Lower lobe of right lung (tissue), 2 donors: ENCODE measurements around the gene CUBN. TPM values are rescaled to one million over a fixed set of nuclear protein-coding genes. Genes with fewer than 3 reads are reported as not detected.

Experiments used
- ATAC-seq, 2 donors: fragments of 200-7000 bp; cut with Tn5 transposase; one replicate each; pipeline ENCODE4 v1.9.1; 2020 to 2022; ENCODE audit warnings: mild to moderate bottlenecking in 2 of 2, moderate library complexity in 2 of 2
- DNase-seq: peaks from one replicate; pipeline ENCODE4 v3.0.0-alpha.2; 2020
- H3K27ac ChIP-seq: fragments of 200-600 bp; one replicate; pipeline ENCODE4 v1.8.0; 2022
- H3K27me3 ChIP-seq: fragments of 200-600 bp; one replicate; pipeline ENCODE4 v1.8.0; 2022; ENCODE audit warnings: low read depth
- H3K36me3 ChIP-seq: fragments of 200-600 bp; one replicate; pipeline ENCODE4 v1.8.0; 2022; ENCODE audit warnings: mild to moderate bottlenecking
- H3K4me1 ChIP-seq: fragments of 200-600 bp; one replicate; pipeline ENCODE4 v1.8.0; 2022
- H3K4me3 ChIP-seq: fragments of 200-600 bp; one replicate; pipeline ENCODE4 v1.8.0; 2022; ENCODE audit warnings: mild to moderate bottlenecking
- H3K9me3 ChIP-seq: fragments of 200-600 bp; one replicate; pipeline ENCODE4 v1.8.0; 2022
- CTCF ChIP-seq: fragments of 200-600 bp; IDR thresholded peaks from one replicate; pipeline ENCODE4 v1.8.0; 2022; ENCODE audit warnings: antibody characterized with exemption, mild to moderate bottlenecking
- intact Hi-C: fragments of 100-400 bp; cut with DNase I; formaldehyde crosslinking; loops from one replicate; pipeline ENCODE4 v1.11.0; 2022
- total RNA-seq: library from RNA; stranded (reverse); fragmentation: NEBNext Ultra II Directional; extraction: Animal tissue kit (Norgen Biotek cat#: 25700); gene quantifications from one replicate; pipeline ENCODE4 v1.2.1, GENCODE V29; 2021
- donor health status: DM: no; HTN: yes; CAD: no; lungs with severe emphysema.

The CUBN gene
- total RNA-seq, 1 donor from 2014 or later, result 2.2 TPM

- Histone ChIP-seq H3K9me3 (no peaks in the 10 kb centered on the region), H3K4me1 (no peaks in the 10 kb centered on the region), H3K27ac (no peak overlapping the region), H3K4me3 (no peak overlapping the region), H3K36me3 (no peaks in the 10 kb centered on the region), H3K27me3 (no peaks in the 10 kb centered on the region)
- intact Hi-C loops, result no loop called here
- DNase-seq (no peak), ATAC-seq (no peak)
- no peak for TF ChIP-seq CTCF
These were observed 213.1 kb downstream of the CUBN start for GRCh38 chr10:16916496-16916895.

- Histone ChIP-seq H3K27me3 (no peaks in the 10 kb centered on the region), H3K9me3 (no peaks in the 10 kb centered on the region), H3K36me3 (no peaks in the 10 kb centered on the region), H3K4me3 (no peak overlapping the region), H3K27ac (no peak overlapping the region), H3K4me1 (no peaks in the 10 kb centered on the region)
- intact Hi-C loops, result no loop called here
- DNase-seq, result no peak
- no peak for ATAC-seq
- TF ChIP-seq CTCF, result peak; percentile 12
These were observed 214.3 kb downstream of the CUBN start for GRCh38 chr10:16915300-16915699.

DNA sequence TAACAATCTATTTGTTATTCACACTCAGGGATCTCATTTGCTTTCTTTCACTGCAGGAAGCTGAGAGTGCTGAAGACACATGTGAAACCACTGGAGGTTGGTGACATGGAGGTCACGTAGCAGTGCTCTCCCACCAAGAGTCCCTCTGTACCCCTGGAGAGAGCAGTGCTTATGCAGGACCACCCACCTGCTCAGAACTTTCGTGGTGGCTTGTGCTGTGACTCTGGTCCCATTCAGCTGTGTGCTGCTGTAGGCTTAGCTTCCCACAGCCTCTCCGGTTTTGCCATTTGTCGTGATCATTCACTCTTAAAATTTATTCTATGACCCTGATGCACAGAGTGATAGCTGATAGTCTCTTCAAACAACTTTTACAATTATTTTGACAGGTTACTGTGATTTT lies 216.3 kb downstream of the CUBN start:
- Histone ChIP-seq H3K4me1 (no peaks in the 10 kb centered on the region), H3K27me3 (no peaks in the 10 kb centered on the region), H3K4me3 (no peak overlapping the region), H3K27ac (no peak overlapping the region), H3K9me3 (no peaks in the 10 kb centered on the region), H3K36me3 (no peaks in the 10 kb centered on the region)
- intact Hi-C loops, result no loop called here
- ATAC-seq (no peak), DNase-seq (no peak)
- no peak for TF ChIP-seq CTCF

DNA sequence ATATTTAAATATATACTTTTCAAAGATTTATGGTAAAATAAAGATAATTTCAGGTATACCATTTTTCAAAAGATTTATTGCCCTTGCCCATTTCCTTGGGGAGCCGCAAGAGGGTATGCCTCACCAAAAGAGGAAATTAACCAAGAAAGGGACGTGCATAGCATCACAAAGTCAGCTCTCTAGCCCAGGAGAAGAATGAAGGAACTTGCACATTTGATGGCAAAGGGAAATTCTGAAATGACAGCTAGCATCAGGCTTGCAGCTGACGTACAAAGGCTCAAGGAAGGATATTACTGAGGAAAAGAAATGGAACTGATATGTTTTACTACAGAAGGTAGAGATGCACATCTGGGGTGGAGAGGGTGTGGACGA lies 218.8 kb downstream of the CUBN start:
- H3K4me1 ChIP-seq, result no peaks in the 10 kb centered on the region
- intact Hi-C loops, result no loop called here
- H3K27me3 ChIP-seq, result no peaks in the 10 kb centered on the region
- DNase-seq (no peak), ATAC-seq (no peak)
- no peak overlapping the region for H3K4me3 ChIP-seq
- no peaks in the 10 kb centered on the region for H3K9me3 ChIP-seq
- no peak overlapping the region for H3K27ac ChIP-seq
- TF ChIP-seq CTCF, result no peak
- no peaks in the 10 kb centered on the region for H3K36me3 ChIP-seq

- no peak for DNase-seq
- no peaks in the 10 kb centered on the region for H3K4me1 ChIP-seq
- H3K9me3 ChIP-seq, result no peaks in the 10 kb centered on the region
- no peaks in the 10 kb centered on the region for H3K36me3 ChIP-seq
- H3K4me3 ChIP-seq, result no peak overlapping the region
- intact Hi-C loops, result no loop called here
- ATAC-seq, result peak in 1 of 2 donors; percentile 39
- H3K27ac ChIP-seq, result no peak overlapping the region
- no peaks in the 10 kb centered on the region for H3K27me3 ChIP-seq
- no peak for TF ChIP-seq CTCF
These were observed 219.4 kb downstream of the CUBN start for GRCh38 chr10:16909961-16910792.
